CD4-positive, alpha-beta T cell (primary cell): ENCODE results near the gene S100A16. TPM values are rescaled to one million over a fixed set of nuclear protein-coding genes. Genes with fewer than 3 reads are reported as not detected.
"Not testable (repeated sequence)": the region's sequence is repeated elsewhere in the genome, so short reads cannot be mapped to it uniquely, and the experiment has no call there.

Experiments
- ATAC-seq: fragments of 200-7000 bp; cut with Tn5 transposase; one replicate; pipeline ENCODE4 v1.10.0; 2022; ENCODE audit warnings: mild to moderate bottlenecking; ENCODE audit not compliant: poor library complexity
- CTCF ChIA-PET: fragments of 350-600 bp; sonication (Branson Sonifier 250); formaldehyde crosslinking; loops from one replicate; lab custom pipeline; 2021; ENCODE audit warnings: antibody characterized with exemption, inconsistent platforms; lab: Charles Lee
- POLR2A ChIA-PET: fragments of 350-600 bp; sonication (Branson Sonifier 250); formaldehyde crosslinking; loops from one replicate; lab custom pipeline; 2021; ENCODE audit warnings: antibody characterized with exemption, inconsistent platforms; lab: Charles Lee
- DNase-seq, 14 experiments: peaks; one replicate each; pipeline ENCODE4 v3.0.0-alpha.2; 2013 to 2020; ENCODE audit warnings: mixed read lengths in 2 of 14
- H3K27ac ChIP-seq, 2 donors: one replicate each; pipeline versions ENCODE4 v1.5.1 to v1.7.0; 2013; ENCODE audit warnings: low read length in 2 of 2, low read depth in 1 of 2, mild to moderate bottlenecking in 1 of 2
- H3K27me3 ChIP-seq, 2 experiments: 1 replicate in 1 of 2; 2 replicates in 1 of 2; pipeline versions ENCODE4 v1.6.1 to v1.7.0; 2013; ENCODE audit warnings: low read length in 2 of 2, control low read depth in 1 of 2, mild to moderate bottlenecking in 1 of 2, moderate library complexity in 1 of 2; ENCODE audit not compliant: insufficient read depth in 2 of 2, control insufficient read depth in 1 of 2
- H3K36me3 ChIP-seq: one replicate; pipeline ENCODE4 v1.6.1; 2013; ENCODE audit warnings: low read length, control low read depth; ENCODE audit not compliant: insufficient read depth
- H3K4me1 ChIP-seq: one replicate; pipeline ENCODE4 v1.6.1; 2013; ENCODE audit warnings: low read length, control low read depth; ENCODE audit not compliant: insufficient read depth
- H3K4me3 ChIP-seq: one replicate; pipeline ENCODE4 v1.5.1; 2013; ENCODE audit warnings: mild to moderate bottlenecking, low read length, moderate library complexity
- H3K9me3 ChIP-seq, 2 experiments: 1 replicate in 1 of 2; 2 replicates in 1 of 2; pipeline versions ENCODE4 v1.6.1 to v1.7.0; 2013; ENCODE audit warnings: low read length in 2 of 2, mild to moderate bottlenecking in 2 of 2, control low read depth in 1 of 2, moderate library complexity in 1 of 2; ENCODE audit not compliant: control insufficient read depth in 1 of 2, insufficient read depth in 1 of 2
- H3K27ac Mint-ChIP-seq: one replicate; pipeline ENCODE4 v1.8.0; 2020; ENCODE audit warnings: mixed read lengths
- H3K27me3 Mint-ChIP-seq: one replicate; pipeline ENCODE4 v1.8.0; 2021; ENCODE audit warnings: mixed read lengths
- H3K36me3 Mint-ChIP-seq: one replicate; pipeline ENCODE4 v1.8.0; 2021; ENCODE audit warnings: low read depth, mixed read lengths
- H3K4me1 Mint-ChIP-seq: one replicate; pipeline ENCODE4 v1.8.0; 2021; ENCODE audit warnings: low read depth, mixed read lengths
- H3K4me3 Mint-ChIP-seq: one replicate; pipeline ENCODE4 v1.8.0; 2020; ENCODE audit warnings: mild to moderate bottlenecking, mixed read lengths
- H3K9me3 Mint-ChIP-seq: one replicate; pipeline ENCODE4 v1.8.0; 2020; ENCODE audit warnings: mixed read lengths
- intact Hi-C, 2 experiments: fragments of 100-400 bp; cut with DNase I in 1 of 2; cut with micrococcal nuclease in 1 of 2; formaldehyde crosslinking; loops; one replicate each; pipeline versions ENCODE4 v1.15.1 to v1.9.0; 2023 to 2025; cut with DNase I, micrococcal nuclease
- total RNA-seq, 174 experiments: library from RNA in 2 of 174; stranded (reverse) in 2 of 174; gene quantifications; one replicate each; pipeline ENCODE4 v1.2.3 and lab custom pipeline; 2021 to 2026
- TF ChIP-seq, protein P1 (sequence below): fragments of 200-600 bp; IDR thresholded peaks from one replicate; pipeline ENCODE4 v1.8.0; 2022; ENCODE audit warnings: antibody characterized with exemption, mild to moderate bottlenecking

The S100A16 gene
- total RNA-seq, 2 experiments from 2014 or later, result not detected

DNA sequence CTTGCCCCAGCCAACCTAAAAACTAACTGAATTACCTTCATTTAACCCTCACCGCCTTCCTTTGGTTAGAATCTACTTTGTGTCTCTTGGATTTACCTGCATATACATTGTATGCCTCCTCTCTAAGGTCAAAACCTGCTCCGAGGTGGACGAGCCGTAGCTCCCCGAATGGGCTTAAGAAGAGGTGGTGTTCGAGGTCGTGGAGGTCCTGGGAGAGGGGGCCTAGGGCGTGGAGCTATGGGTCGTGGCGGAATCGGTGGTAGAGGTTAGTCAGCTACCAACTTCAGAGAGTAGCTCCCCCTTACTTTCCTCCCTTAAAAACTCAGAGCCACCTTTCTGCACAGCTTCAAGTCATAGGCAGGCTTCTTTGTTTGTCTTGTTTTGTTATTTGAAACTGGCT, 30.2 kb upstream of the S100A16 start:
- CTCF ChIA-PET, result interaction anchor here (0.9 kb wide), 1 partner anchor 9 kb away, joined by 3 read pairs; no protein-coding TSS in a partner anchor
- Mint-ChIP-seq H3K9me3 (no peaks in the 10 kb centered on the region), H3K27ac (peak overlapping the region; percentile 25), H3K27me3 (no peaks in the 10 kb centered on the region), H3K36me3 (peaks cover 92% of the 10 kb centered on the region), H3K4me1 (peaks cover 77% of the 10 kb centered on the region), H3K4me3 (no peak overlapping the region)
- H3K9me3 ChIP-seq, result no peaks in the 10 kb centered on the region
- DNase-seq (no peak), ATAC-seq (no peak)
- H3K4me3 ChIP-seq, result no peak overlapping the region
- H3K4me1 ChIP-seq, result peaks cover 30% of the 10 kb centered on the region
- H3K27me3 ChIP-seq, result no peaks in the 10 kb centered on the region
- intact Hi-C loops, result no loop called here
- H3K27ac ChIP-seq, result no peak overlapping the region
- POLR2A ChIA-PET, result interaction anchor here (1.0 to 8.3 kb wide), 3 partner anchors 8 to 107 kb away, joined by 4 to 89 read pairs (median 5); partner anchors contain the start of genes CHTOP, S100A6 and SNAPIN
- TF ChIP-seq, protein P1, sequence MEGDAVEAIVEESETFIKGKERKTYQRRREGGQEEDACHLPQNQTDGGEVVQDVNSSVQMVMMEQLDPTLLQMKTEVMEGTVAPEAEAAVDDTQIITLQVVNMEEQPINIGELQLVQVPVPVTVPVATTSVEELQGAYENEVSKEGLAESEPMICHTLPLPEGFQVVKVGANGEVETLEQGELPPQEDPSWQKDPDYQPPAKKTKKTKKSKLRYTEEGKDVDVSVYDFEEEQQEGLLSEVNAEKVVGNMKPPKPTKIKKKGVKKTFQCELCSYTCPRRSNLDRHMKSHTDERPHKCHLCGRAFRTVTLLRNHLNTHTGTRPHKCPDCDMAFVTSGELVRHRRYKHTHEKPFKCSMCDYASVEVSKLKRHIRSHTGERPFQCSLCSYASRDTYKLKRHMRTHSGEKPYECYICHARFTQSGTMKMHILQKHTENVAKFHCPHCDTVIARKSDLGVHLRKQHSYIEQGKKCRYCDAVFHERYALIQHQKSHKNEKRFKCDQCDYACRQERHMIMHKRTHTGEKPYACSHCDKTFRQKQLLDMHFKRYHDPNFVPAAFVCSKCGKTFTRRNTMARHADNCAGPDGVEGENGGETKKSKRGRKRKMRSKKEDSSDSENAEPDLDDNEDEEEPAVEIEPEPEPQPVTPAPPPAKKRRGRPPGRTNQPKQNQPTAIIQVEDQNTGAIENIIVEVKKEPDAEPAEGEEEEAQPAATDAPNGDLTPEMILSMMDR, result no peak
- H3K36me3 ChIP-seq, result peaks cover 91% of the 10 kb centered on the region

DNA sequence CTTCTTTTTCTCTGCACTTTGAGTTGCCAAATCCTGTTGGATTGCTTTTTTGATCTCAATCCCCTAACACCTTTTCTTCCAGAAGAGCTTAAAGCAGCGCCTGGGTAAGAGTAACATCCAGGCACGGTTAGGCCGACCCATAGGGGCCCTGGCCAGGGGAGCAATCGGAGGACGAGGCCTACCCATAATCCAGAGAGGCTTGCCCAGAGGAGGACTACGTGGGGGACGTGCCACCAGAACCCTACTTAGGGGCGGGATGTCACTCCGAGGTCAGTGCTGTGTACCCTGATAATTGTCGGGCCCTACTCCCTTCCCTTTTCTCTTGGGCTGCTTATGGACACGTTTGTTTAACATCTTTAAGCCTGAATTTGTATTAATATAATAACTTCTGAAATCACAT, 29.2 kb upstream of the S100A16 start:
- Histone ChIP-seq H3K9me3 (no peaks in the 10 kb centered on the region), H3K4me3 (no peak overlapping the region), H3K4me1 (peaks cover 30% of the 10 kb centered on the region), H3K27me3 (no peaks in the 10 kb centered on the region), H3K27ac (no peak overlapping the region), H3K36me3 (peaks cover 98% of the 10 kb centered on the region)
- ChIA-PET POLR2A (interaction anchor here (1.3 to 8.3 kb wide), 2 partner anchors 8 to 106 kb away, joined by 4 to 89 read pairs; partner anchors contain the start of genes CHTOP and S100A6), CTCF (no interaction called here)
- intact Hi-C loops, result no loop called here
- Mint-ChIP-seq H3K36me3 (peaks cover 98% of the 10 kb centered on the region), H3K27me3 (no peaks in the 10 kb centered on the region), H3K27ac (peak overlapping the region; percentile 25), H3K4me3 (no peak overlapping the region), H3K9me3 (no peaks in the 10 kb centered on the region), H3K4me1 (peaks cover 75% of the 10 kb centered on the region)
- no peak for DNase-seq
- TF ChIP-seq, protein P1, result no peak
- no peak for ATAC-seq

DNA sequence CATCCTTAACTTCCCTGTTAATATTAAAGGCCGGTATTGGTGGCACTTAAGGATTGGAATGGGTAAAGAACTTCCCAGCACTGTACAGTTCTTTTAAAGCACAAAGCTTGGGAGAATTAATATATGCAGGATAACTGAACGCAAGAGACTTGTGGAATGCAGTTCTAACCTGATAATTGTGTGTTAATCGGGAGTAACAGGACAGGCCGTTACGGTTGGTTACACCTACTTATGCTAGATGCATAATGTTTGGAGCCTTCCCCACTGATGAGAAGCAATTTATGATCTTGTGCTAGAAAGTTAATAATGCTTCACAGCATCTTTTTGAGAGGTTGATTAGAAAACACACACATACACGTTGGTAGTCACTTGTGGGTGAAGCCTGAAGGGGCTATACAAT, 27.9 kb upstream of the S100A16 start:
- no peak for DNase-seq
- H3K4me1 Mint-ChIP-seq, result peaks cover 76% of the 10 kb centered on the region
- Histone ChIP-seq H3K27ac (no peak overlapping the region), H3K27me3 (no peaks in the 10 kb centered on the region), H3K9me3 (no peaks in the 10 kb centered on the region), H3K36me3 (peaks cover 98% of the 10 kb centered on the region), H3K4me3 (no peak overlapping the region), H3K4me1 (peaks cover 34% of the 10 kb centered on the region)
- H3K9me3 Mint-ChIP-seq, result no peaks in the 10 kb centered on the region
- TF ChIP-seq, protein P1, result no peak
- intact Hi-C loops, result no loop called here
- ChIA-PET CTCF (interaction anchor here (0.6 to 0.7 kb wide), 2 partner anchors 8 to 978 kb away, joined by 3 read pairs; no protein-coding TSS in a partner anchor), POLR2A (interaction anchor here (0.8 to 1.5 kb wide), 3 partner anchors 8 to 89 kb away, joined by 3 to 6 read pairs (median 4); no protein-coding TSS in a partner anchor)
- no peak overlapping the region for H3K4me3 Mint-ChIP-seq
- H3K36me3 Mint-ChIP-seq, result peaks cover 98% of the 10 kb centered on the region
- peak overlapping the region; percentile 4 for H3K27ac Mint-ChIP-seq
- H3K27me3 Mint-ChIP-seq, result no peaks in the 10 kb centered on the region
- ATAC-seq, result no peak

DNA sequence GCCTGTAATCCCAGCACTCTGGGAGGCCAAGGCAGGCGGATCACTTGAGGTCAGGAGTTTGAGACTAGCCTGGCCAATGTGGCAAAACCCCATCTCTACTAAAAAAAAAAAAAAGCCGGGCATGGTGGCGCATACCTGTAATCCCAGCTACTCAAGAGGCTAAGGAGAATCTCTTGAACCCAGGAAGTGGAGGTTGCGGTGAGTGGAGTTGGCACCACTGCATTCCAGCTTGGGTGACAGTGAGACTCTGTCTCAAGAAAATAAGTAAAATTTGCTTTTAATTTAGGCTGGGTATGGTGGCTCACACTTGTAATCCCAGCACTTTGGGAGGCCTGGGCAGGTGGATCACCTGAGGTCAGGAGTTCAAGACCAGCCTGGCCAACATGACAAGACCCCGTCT, 27.3 kb upstream of the S100A16 start:
- POLR2A ChIA-PET, result interaction anchor here (0.8 to 1.5 kb wide), 3 partner anchors 9 to 89 kb away, joined by 3 to 6 read pairs (median 4); no protein-coding TSS in a partner anchor

More for the DNA sequence above, 27.3 kb upstream of the S100A16 start:
- H3K9me3 ChIP-seq, H3K27ac ChIP-seq, H3K4me3 Mint-ChIP-seq, H3K4me3 ChIP-seq, intact Hi-C loops, H3K27me3 ChIP-seq, H3K9me3 Mint-ChIP-seq, H3K27me3 Mint-ChIP-seq, H3K27ac Mint-ChIP-seq, DNase-seq, ATAC-seq: not testable (repeated sequence)
- H3K36me3 Mint-ChIP-seq, result peaks cover 96% of the 10 kb centered on the region
- H3K4me1 Mint-ChIP-seq, result peaks cover 74% of the 10 kb centered on the region
- Histone ChIP-seq H3K4me1 (peaks cover 40% of the 10 kb centered on the region), H3K36me3 (peaks cover 94% of the 10 kb centered on the region)
- CTCF ChIA-PET, result interaction anchor here (0.6 to 0.7 kb wide), 2 partner anchors 9 to 978 kb away, joined by 3 read pairs; no protein-coding TSS in a partner anchor
